K562 (cell line): ENCODE data around the gene IL6ST. TPM values are rescaled to one million over a fixed set of nuclear protein-coding genes. Genes with fewer than 3 reads are reported as not detected.

ENCODE experiments used
- ATAC-seq: fragments of 200-7000 bp; cut with Tn5 transposase; 3 replicates; pipeline ENCODE4 v1.9.1; 2020; ENCODE audit warnings: moderate library complexity
- BruUV-seq: library from RNA; stranded (reverse); fragments of 400-500 nt; replicated peaks from 2 replicates; lab custom pipeline; 2021; lab: Mats Ljungman, UMichigan
- CTCF ChIA-PET: fragments of 300-600 bp; formaldehyde crosslinking; extraction: SDS; loops from one replicate; lab custom pipeline; 2021; ENCODE audit warnings: low intra/inter-chr PET ratio; lab: Yijun Ruan, JAX
- POLR2A ChIA-PET: fragments of 300-600, 350-650 bp; sonication (Branson Sonifier 250); formaldehyde crosslinking; extraction: SDS; loops from one replicate; lab custom pipeline; 2021; ENCODE audit warnings: antibody characterized with exemption, inconsistent platforms; lab: Yijun Ruan, JAX
- DNase-seq, 4 experiments: peaks; one replicate each; pipeline versions ENCODE4 v3.0.0 to v3.0.0-alpha.2; 2011 to 2018; ENCODE audit warnings: low spot score in 3 of 4, mixed read lengths in 3 of 4; ENCODE audit errors: extremely low read depth in 1 of 4
- FAIRE-seq: peaks from 2 replicates; lab custom pipeline; 2011; peaks lifted over from hg19 to GRCh38; lab: Jason Lieb, UNC
- H2AFZ ChIP-seq: 2 replicates; pipeline ENCODE4 v1.6.0; 2011; ENCODE audit warnings: low read depth, low read length, control low read depth, inconsistent platforms
- H3K27ac ChIP-seq: fragments of 200-600 bp; 3 replicates; pipeline ENCODE4 v1.8.0; 2011; ENCODE audit warnings: low read depth, mild to moderate bottlenecking, control low read depth, inconsistent platforms, low read length, moderate library complexity, mixed read lengths; ENCODE audit errors: extremely low read depth
- H3K27me3 ChIP-seq, 2 experiments: fragments of 300-600 bp in 1 of 2; 2 replicates in 1 of 2; 3 replicates in 1 of 2; pipeline versions ENCODE4 v1.6.0 to v1.8.0; 2011; ENCODE audit warnings: inconsistent platforms in 2 of 2, low read length in 2 of 2, mild to moderate bottlenecking in 1 of 2, mixed read lengths in 1 of 2, moderate library complexity in 1 of 2; ENCODE audit not compliant: control insufficient read depth in 2 of 2, insufficient read depth in 2 of 2
- H3K36me3 ChIP-seq: fragments of 300-600 bp; 3 replicates; pipeline ENCODE4 v1.8.0; 2011; ENCODE audit warnings: mild to moderate bottlenecking, low read length, inconsistent platforms; ENCODE audit not compliant: control insufficient read depth, insufficient read depth
- H3K4me1 ChIP-seq, 2 experiments: fragments of 200-600 bp in 1 of 2; replicated peaks in 1 of 2; 2 replicates in 1 of 2; 3 replicates in 1 of 2; pipeline versions ENCODE4 v1.5.1 to v1.8.0; 2011; ENCODE audit warnings: inconsistent platforms in 2 of 2, low read length in 2 of 2, mild to moderate bottlenecking in 1 of 2, mixed read lengths in 1 of 2, moderate library complexity in 1 of 2; ENCODE audit not compliant: control insufficient read depth in 2 of 2, insufficient read depth in 2 of 2
- H3K4me2 ChIP-seq: 2 replicates; pipeline ENCODE4 v1.6.1; 2011; ENCODE audit warnings: low read length, control low read depth, inconsistent platforms, mixed read lengths; ENCODE audit not compliant: insufficient read depth
- H3K4me3 ChIP-seq: fragments of 200-600 bp; sonication (generic), shearing (Covaris generic); 2 replicates; pipeline ENCODE4 v1.5.1; 2016; ENCODE audit warnings: control low read depth, inconsistent platforms
- H3K79me2 ChIP-seq: fragments of 200-600 bp; 3 replicates; pipeline ENCODE4 v1.8.0; 2011; ENCODE audit warnings: low read length, inconsistent platforms; ENCODE audit not compliant: control insufficient read depth, insufficient read depth
- H3K9ac ChIP-seq, 2 experiments: 2 replicates each; pipeline versions ENCODE4 v1.6.0 to v1.6.1; 2011; ENCODE audit warnings: low read depth in 2 of 2, low read length in 2 of 2, control low read depth in 1 of 2, inconsistent platforms in 1 of 2, mild to moderate bottlenecking in 1 of 2, mixed read lengths in 1 of 2; ENCODE audit not compliant: insufficient read depth in 1 of 2
- H3K9me1 ChIP-seq: one replicate; pipeline ENCODE4 v1.6.0; 2011; ENCODE audit warnings: inconsistent platforms, mild to moderate bottlenecking, low read length, moderate library complexity; ENCODE audit not compliant: control insufficient read depth, insufficient read depth
- H3K9me3 ChIP-seq: replicated peaks from 2 replicates; pipeline ENCODE4 v1.5.1; 2011; ENCODE audit warnings: low read depth, low read length, inconsistent platforms; ENCODE audit not compliant: control insufficient read depth, insufficient read depth
- H4K20me1 ChIP-seq: replicated peaks from 2 replicates; pipeline ENCODE4 v1.6.1; 2011; ENCODE audit warnings: low read length, inconsistent platforms, mixed read lengths; ENCODE audit not compliant: control insufficient read depth, insufficient read depth
- ATF2 ChIP-seq: sonication (generic); formaldehyde crosslinking; IDR thresholded peaks from 2 replicates; pipeline ENCODE4 v1.8.1; 2022; ENCODE audit warnings: missing genetic modification reagents
- BRCA1 ChIP-seq, 2 experiments: fragments of 450-650 bp in 1 of 2; sonication (generic) in 1 of 2; formaldehyde crosslinking in 1 of 2; IDR thresholded peaks; 2 replicates each; pipeline versions ENCODE4 v1.5.0 to v1.6.1; 2017 to 2020; ENCODE audit warnings: mild to moderate bottlenecking in 1 of 2, missing genetic modification reagents in 1 of 2
- C11orf30 ChIP-seq: fragments of 450-650 bp; IDR thresholded peaks from 2 replicates; pipeline ENCODE4 v1.6.1; 2016; ENCODE audit warnings: low read depth, mild to moderate bottlenecking
- EHMT2 ChIP-seq: fragments of 450-650 bp; IDR thresholded peaks from 2 replicates; pipeline ENCODE4 v1.6.1; 2018; ENCODE audit warnings: antibody characterized with exemption
- HDAC8 ChIP-seq: fragments of 450-650 bp; IDR thresholded peaks from 2 replicates; pipeline ENCODE4 v1.6.1; 2016; ENCODE audit warnings: mild to moderate bottlenecking, missing genetic modification characterization, moderate library complexity, missing compliant biosample characterization
- MAFF ChIP-seq: IDR thresholded peaks from 2 replicates; pipeline ENCODE4 v1.6.1; 2012; ENCODE audit warnings: low read length, improper control_type of control experiment
- MAFG ChIP-seq: fragments of 450-650 bp; conservative IDR thresholded peaks from 2 replicates; pipeline ENCODE4 v1.6.1; 2016; ENCODE audit warnings: missing genetic modification characterization, missing compliant biosample characterization
- MAFK ChIP-seq: IDR thresholded peaks from 2 replicates; pipeline ENCODE4 v1.6.1; 2011; ENCODE audit warnings: low read length, improper control_type of control experiment
- MCM3 ChIP-seq: fragments of 450-650 bp; IDR thresholded peaks from 2 replicates; pipeline ENCODE4 v1.6.1; 2016
- OTX1 ChIP-seq: fragments of 450-650 bp; formaldehyde crosslinking; IDR thresholded peaks from 2 replicates; pipeline ENCODE4 v1.4.0; 2022; ENCODE audit warnings: mild to moderate bottlenecking
- SP2 ChIP-seq: IDR thresholded peaks from 2 replicates; pipeline ENCODE4 v1.6.1; 2011; ENCODE audit warnings: mild to moderate bottlenecking, low read depth, low read length, moderate library complexity; ENCODE audit not compliant: poor library complexity, severe bottlenecking; ENCODE audit errors: extremely low read depth
- TRIM25 ChIP-seq: fragments of 450-650 bp; IDR thresholded peaks from 2 replicates; pipeline ENCODE4 v1.7.0; 2016; ENCODE audit warnings: borderline replicate concordance
- ZEB2 ChIP-seq: fragments of 450-650 bp; IDR thresholded peaks from 2 replicates; pipeline ENCODE4 v1.6.1; 2016
- ZNF316 ChIP-seq: fragments of 450-650 bp; IDR thresholded peaks from 2 replicates; pipeline ENCODE4 v1.6.1; 2016
- ZNF668 ChIP-seq: fragments of 250-450 bp; sonication (Bioruptor Pico); IDR thresholded peaks from 2 replicates; pipeline ENCODE4 v1.8.0; 2022; ENCODE audit warnings: mild to moderate bottlenecking, inconsistent platforms
- WGBS: fragments of 100-300 bp; shearing (Covaris generic); methylation state at CpG from one replicate; pipeline ENCODE4 v1.1.6; 2016; ENCODE audit warnings: low coverage, mixed read lengths; ENCODE audit not compliant: insufficient coverage; ENCODE audit errors: missing lambda C conversion rate; 5-methylcytosine and 5-hydroxymethylcytosine counted together
- in situ Hi-C: fragments of 300-500 bp; cut with MboI; formaldehyde crosslinking; loops from 4 replicates; pipeline ENCODE4 v1.15.0; 2018; ENCODE audit warnings: inconsistent platforms, mixed read lengths
- intact Hi-C: fragments of 100-400 bp; cut with micrococcal nuclease; formaldehyde crosslinking; loops from 2 replicates; pipeline ENCODE4 v1.14.2; 2022
- polyA plus RNA-seq, 8 experiments: library from polyadenylated mRNA; depleted of rRNA in 4 of 8; stranded (reverse) in 5 of 8; unstranded in 3 of 8; fragments of >200 nt; fragmentation: Nextera tagmentation in 2 of 8; fragmentation: Illumina TruSeq in 1 of 8; extraction: Ambion mirVana in 2 of 8; extraction: Trizol in 1 of 8; gene quantifications; 2 replicates each; pipeline versions ENCODE4 v1.2.1 to v1.2.3, GENCODE V29; 2011 to 2014; ENCODE audit warnings: inconsistent platforms in 1 of 8, missing spikeins in 1 of 8
- total RNA-seq, 7 experiments: library from RNA; depleted of rRNA in 6 of 7; stranded (reverse); fragments of >200 nt in 6 of 7; fragmentation: Illumina TruSeq in 2 of 7; extraction: Trizol in 2 of 7; gene quantifications; 2 replicates each; pipeline versions ENCODE4 v1.2.1 to v1.2.3, GENCODE V29; 2011 to 2021; ENCODE audit warnings: low replicate concordance in 1 of 7

Gene IL6ST
- total and polyA plus RNA-seq, 9 of the 15 experiments (the other 6 are each of a cell fraction or from before 2014, with no cell fraction given): 2.0 to 27.0 (median 7.9) TPM

- no TSS peak for BruUV-seq
- in situ Hi-C loops: no loop called here
- whole genome bisulfite sequencing: 0% methylated on average over 1 of the region's 1 CpG
Observed at GRCh38 chr5:55908804-55909203, 86.0 kb downstream of the IL6ST start.

GRCh38 chr5:55907927-55908326 lies 86.8 kb downstream of the IL6ST start:
- Histone ChIP-seq H3K27ac (no peak overlapping the region), H3K4me2 (no peak overlapping the region), H2AFZ (no peak overlapping the region), H4K20me1 (no peaks in the 10 kb centered on the region), H3K27me3 (peaks cover 3 to 35% of the 10 kb centered on the region in 2 experiments; a peak in 3 of 5 replicates), H3K9ac (no peak overlapping the region), H3K9me3 (no peaks in the 10 kb centered on the region), H3K4me3 (no peak overlapping the region), H3K79me2 (no peaks in the 10 kb centered on the region), H3K36me3 (no peaks in the 10 kb centered on the region), H3K9me1 (no peaks in the 10 kb centered on the region), H3K4me1 (no peaks in the 10 kb centered on the region)
- intact Hi-C loops: no loop called here
- WGBS: 3% methylated on average over 7 of the region's 7 CpGs
- TF ChIP-seq MAFK (peak; percentile 61), C11orf30 (peak; percentile 79), MAFG (tag) (peak; percentile 77), ZEB2 (no peak), ZNF668 (CRISPR knock-in tag) (no peak), BRCA1 (IDR thresholded peaks at IDR 0.05) (no peak), BRCA1 (CRISPR knock-in tag; IDR thresholded peaks at IDR 0.05) (no peak), MAFF (peak; percentile 59), ZNF316 (peak; percentile 82), SP2 (no peak), ATF2 (CRISPR knock-in tag) (no peak), TRIM25 (no peak), OTX1 (CRISPR knock-in tag) (no peak), HDAC8 (no peak)
- DNase-seq (no peak), FAIRE-seq (no peak), ATAC-seq (no peak)
- CTCF ChIA-PET: no interaction called here
- POLR2A ChIA-PET: interaction anchor here (0.6 to 1.2 kb wide), 2 partner anchors 15 to 66 kb away, joined by 3 read pairs; no protein-coding TSS in a partner anchor
- in situ Hi-C loops: no loop called here
- no TSS peak for BruUV-seq

More at GRCh38 chr5:55908804-55909203, 86.0 kb downstream of the IL6ST start:
- Histone ChIP-seq H2AFZ (no peak overlapping the region), H3K27me3 (peaks cover 3 to 30% of the 10 kb centered on the region in 2 experiments; a peak in 4 of 5 replicates), H3K9me3 (no peaks in the 10 kb centered on the region), H3K4me3 (no peak overlapping the region), H4K20me1 (no peaks in the 10 kb centered on the region), H3K36me3 (no peaks in the 10 kb centered on the region), H3K9ac (no peak overlapping the region), H3K27ac (no peak overlapping the region), H3K79me2 (no peaks in the 10 kb centered on the region), H3K4me2 (no peak overlapping the region), H3K4me1 (no peaks in the 10 kb centered on the region), H3K9me1 (no peaks in the 10 kb centered on the region)
- no peak for DNase-seq
- POLR2A ChIA-PET: no interaction called here
- CTCF ChIA-PET: no interaction called here
- FAIRE-seq: no peak
- no peak for ATAC-seq
- TF ChIP-seq EHMT2 (no peak), MCM3 (no peak)
- intact Hi-C loops: no loop called here
